CD4-positive, alpha-beta memory T cell (primary cell): ENCODE results near the gene MEIS3. TPM values are rescaled to one million over a fixed set of nuclear protein-coding genes. Genes with fewer than 3 reads are reported as not detected.
"Not testable (repeated sequence)": the region's sequence is repeated elsewhere in the genome, so short reads cannot be mapped to it uniquely, and the experiment has no call there.

Experiments used
- CTCF ChIA-PET: fragments of 350-600 bp; sonication (Branson Sonifier 250); formaldehyde crosslinking; loops from one replicate; lab custom pipeline; 2021; ENCODE audit warnings: inconsistent platforms; ENCODE audit not compliant: partially characterized antibody; lab: Charles Lee
- POLR2A ChIA-PET: fragments of 350-600 bp; sonication (Branson Sonifier 250); formaldehyde crosslinking; loops from one replicate; lab custom pipeline; 2021; ENCODE audit not compliant: partially characterized antibody; lab: Charles Lee
- DNase-seq, 5 donors: peaks; one replicate each; pipeline versions ENCODE4 v3.0.0 to v3.0.0-alpha.2; 2020 to 2022; ENCODE audit warnings: mixed read lengths in 1 of 5
- H3K27ac ChIP-seq: one replicate; pipeline ENCODE4 v1.7.0; 2013; ENCODE audit warnings: low read depth, low read length
- H3K27me3 ChIP-seq: 2 replicates; pipeline ENCODE4 v1.7.0; 2013; ENCODE audit warnings: mild to moderate bottlenecking, low read length, moderate library complexity; ENCODE audit not compliant: insufficient read depth
- H3K36me3 ChIP-seq: 2 replicates; pipeline ENCODE4 v1.7.0; 2013; ENCODE audit warnings: mild to moderate bottlenecking, low read length, moderate library complexity; ENCODE audit not compliant: insufficient read depth
- H3K4me1 ChIP-seq: 2 replicates; pipeline ENCODE4 v1.7.0; 2013; ENCODE audit warnings: mild to moderate bottlenecking, low read length, moderate library complexity; ENCODE audit not compliant: insufficient read depth
- H3K4me3 ChIP-seq, 2 donors: one replicate each; pipeline ENCODE4 v1.7.0; 2013; ENCODE audit warnings: low read length in 2 of 2, mild to moderate bottlenecking in 1 of 2
- H3K9me3 ChIP-seq, 2 donors: one replicate each; pipeline ENCODE4 v1.7.0; 2013; ENCODE audit warnings: low read length in 2 of 2, control low read depth in 1 of 2; ENCODE audit not compliant: control insufficient read depth in 1 of 2
- H3K27ac Mint-ChIP-seq, 7 donors: one replicate each; pipeline ENCODE4 v1.8.0; 2020 to 2021; ENCODE audit warnings: mixed read lengths in 7 of 7, mild to moderate bottlenecking in 6 of 7, inconsistent platforms in 3 of 7, moderate library complexity in 3 of 7
- H3K27me3 Mint-ChIP-seq, 2 donors: one replicate each; pipeline ENCODE4 v1.8.0; 2020 to 2021; ENCODE audit warnings: mixed read lengths in 2 of 2
- H3K36me3 Mint-ChIP-seq, 2 donors: one replicate each; pipeline ENCODE4 v1.8.0; 2020 to 2021; ENCODE audit warnings: mixed read lengths in 2 of 2, inconsistent platforms in 1 of 2, mild to moderate bottlenecking in 1 of 2
- H3K4me1 Mint-ChIP-seq, 4 donors: one replicate each; pipeline ENCODE4 v1.8.0; 2020 to 2021; ENCODE audit warnings: mixed read lengths in 4 of 4, mild to moderate bottlenecking in 1 of 4
- H3K4me3 Mint-ChIP-seq, 8 donors: one replicate each; pipeline ENCODE4 v1.8.0; 2020 to 2021; ENCODE audit warnings: mixed read lengths in 8 of 8, mild to moderate bottlenecking in 7 of 8, moderate library complexity in 6 of 8, inconsistent platforms in 3 of 8
- H3K9me3 Mint-ChIP-seq, 8 donors: one replicate each; pipeline ENCODE4 v1.8.0; 2020 to 2021; ENCODE audit warnings: mixed read lengths in 8 of 8, mild to moderate bottlenecking in 5 of 8, inconsistent platforms in 3 of 8, moderate library complexity in 1 of 8
- intact Hi-C: fragments of 100-400 bp; cut with micrococcal nuclease; formaldehyde crosslinking; loops from one replicate; pipeline ENCODE4 v1.15.1; 2023
- polyA plus RNA-seq, 2 donors: library from polyadenylated mRNA; unstranded; fragments of 300-500 nt; fragmentation: Illumina TruSeq; gene quantifications; one replicate each; pipeline ENCODE4 v1.2.3, GENCODE V29; 2021
- total RNA-seq, 2 experiments: library from RNA; stranded (reverse); gene quantifications; one replicate each; pipeline ENCODE4 v1.2.3, GENCODE V29; 2021

The MEIS3 gene
- total and polyA plus RNA-seq, 4 experiments from 2014 or later = 0.35 to 0.71 TPM; not detected in 2

DNA sequence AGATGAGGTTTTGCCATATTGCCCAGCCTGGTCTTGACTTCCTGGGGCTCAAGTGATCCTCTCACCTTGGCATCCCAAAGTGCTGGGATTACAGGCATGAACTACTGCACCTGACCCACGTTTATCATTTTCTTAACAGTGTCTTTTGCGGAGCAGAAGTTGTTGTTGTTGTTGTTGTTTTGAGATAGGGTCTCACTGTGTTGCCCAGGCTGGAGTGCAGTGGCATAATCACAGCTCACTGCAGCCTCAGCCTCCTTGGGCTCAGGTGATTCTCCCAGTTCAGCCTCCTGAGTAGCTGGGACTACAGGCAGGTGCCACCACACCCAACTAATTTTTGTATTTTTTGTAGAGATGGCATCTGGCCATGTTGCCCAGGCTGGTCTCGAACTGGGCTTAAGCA, 31.7 kb downstream of the MEIS3 start:
- POLR2A ChIA-PET, H3K9me3 ChIP-seq, H3K4me3 ChIP-seq, intact Hi-C loops, H3K4me1 Mint-ChIP-seq, H3K27me3 ChIP-seq, H3K4me1 ChIP-seq, H3K27ac ChIP-seq, H3K36me3 ChIP-seq, H3K27me3 Mint-ChIP-seq, H3K4me3 Mint-ChIP-seq, H3K27ac Mint-ChIP-seq, H3K36me3 Mint-ChIP-seq, H3K9me3 Mint-ChIP-seq, DNase-seq: not testable (repeated sequence)
- CTCF ChIA-PET = interaction anchor here (1.8 to 5.3 kb wide), 2 partner anchors 42 to 91 kb away, joined by 3 to 96 read pairs; no protein-coding TSS in a partner anchor

DNA sequence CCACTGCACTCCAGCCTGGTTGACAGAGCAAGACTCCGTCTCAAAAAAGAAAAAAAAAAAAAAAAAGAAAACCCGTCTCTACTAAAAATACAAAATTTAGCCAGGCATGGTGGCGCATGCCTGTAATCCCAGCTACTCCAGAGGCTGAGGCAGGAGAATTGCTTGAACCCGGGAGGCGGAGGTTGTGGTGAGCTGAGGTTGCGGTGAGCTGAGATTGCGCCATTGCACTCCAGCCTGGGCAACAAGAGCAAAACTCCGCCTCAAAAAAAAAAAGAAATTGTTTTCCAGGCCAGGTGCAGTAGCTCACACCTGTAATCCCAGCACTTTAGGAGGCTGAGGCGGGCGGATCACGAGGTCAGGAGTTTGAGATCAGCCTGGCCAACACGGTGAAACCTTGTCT, 32.7 kb downstream of the MEIS3 start:
- H3K4me3 Mint-ChIP-seq, H3K27me3 Mint-ChIP-seq, H3K4me3 ChIP-seq, H3K36me3 Mint-ChIP-seq, H3K27ac Mint-ChIP-seq, POLR2A ChIA-PET, DNase-seq, H3K4me1 ChIP-seq, H3K36me3 ChIP-seq, H3K9me3 ChIP-seq, intact Hi-C loops, H3K27me3 ChIP-seq, H3K27ac ChIP-seq, H3K9me3 Mint-ChIP-seq: not testable (repeated sequence)
- CTCF ChIA-PET = interaction anchor here (0.7 kb wide), 1 partner anchor 81 kb away, joined by 3 read pairs; no protein-coding TSS in a partner anchor
- peaks cover 10 to 15% (median 12%) of the 10 kb centered on the region in 4 donors for H3K4me1 Mint-ChIP-seq

DNA sequence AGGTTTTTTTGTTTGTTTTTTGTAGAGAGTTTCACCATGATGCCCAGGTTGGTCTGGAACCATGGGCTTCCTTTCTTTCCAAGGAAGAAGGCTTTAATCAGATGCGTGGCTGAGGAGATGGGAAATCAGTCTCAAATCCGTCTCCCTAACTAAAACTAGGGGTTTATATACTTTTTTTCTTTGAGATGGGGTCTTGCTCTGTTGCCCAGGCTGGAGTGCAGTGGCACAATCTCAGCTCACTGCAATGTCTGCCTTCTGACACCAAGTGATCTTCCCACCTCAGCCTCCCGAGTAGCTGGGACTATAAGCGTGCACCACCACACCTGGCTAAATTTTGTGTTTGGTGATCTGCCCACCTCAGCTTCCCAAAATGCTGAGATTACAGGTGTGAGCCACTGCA, 34.8 kb downstream of the MEIS3 start:
- H3K9me3 Mint-ChIP-seq, DNase-seq, H3K4me3 ChIP-seq, H3K27ac Mint-ChIP-seq, H3K4me3 Mint-ChIP-seq, H3K27ac ChIP-seq, intact Hi-C loops, H3K27me3 Mint-ChIP-seq, POLR2A ChIA-PET, H3K27me3 ChIP-seq, H3K9me3 ChIP-seq, CTCF ChIA-PET: not testable (repeated sequence)
- Histone ChIP-seq H3K4me1 (peaks cover 13% of the 10 kb centered on the region), H3K36me3 (peaks cover 17% of the 10 kb centered on the region)
- Mint-ChIP-seq H3K4me1 (peaks cover 10 to 25% (median 14%) of the 10 kb centered on the region in 4 donors), H3K36me3 (peaks cover 8 to 24% of the 10 kb centered on the region in 2 donors)

DNA sequence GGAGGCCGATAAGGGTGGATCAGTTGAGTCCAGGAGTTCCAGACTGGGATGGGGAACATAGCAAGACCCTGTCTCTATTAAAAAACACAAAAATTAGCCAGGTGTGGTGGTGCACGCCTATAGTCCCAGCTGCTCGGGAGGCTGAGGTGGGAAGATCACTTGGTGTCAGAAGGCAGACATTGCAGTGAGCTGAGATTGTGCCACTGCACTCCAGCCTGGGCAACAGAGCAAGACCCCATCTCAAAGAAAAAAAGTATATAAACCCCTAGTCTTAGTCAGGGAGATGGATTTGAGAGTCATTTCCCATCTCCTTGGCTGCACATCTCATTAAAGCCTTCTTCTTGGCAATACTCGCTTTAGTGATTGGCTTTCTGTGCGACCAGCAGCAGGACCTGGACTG, 35.4 kb downstream of the MEIS3 start:
- POLR2A ChIA-PET = not testable (repeated sequence)
- CTCF ChIA-PET = interaction anchor here (1.0 kb wide), 1 partner anchor 7 kb away, joined by 3 read pairs; no protein-coding TSS in a partner anchor

DNA sequence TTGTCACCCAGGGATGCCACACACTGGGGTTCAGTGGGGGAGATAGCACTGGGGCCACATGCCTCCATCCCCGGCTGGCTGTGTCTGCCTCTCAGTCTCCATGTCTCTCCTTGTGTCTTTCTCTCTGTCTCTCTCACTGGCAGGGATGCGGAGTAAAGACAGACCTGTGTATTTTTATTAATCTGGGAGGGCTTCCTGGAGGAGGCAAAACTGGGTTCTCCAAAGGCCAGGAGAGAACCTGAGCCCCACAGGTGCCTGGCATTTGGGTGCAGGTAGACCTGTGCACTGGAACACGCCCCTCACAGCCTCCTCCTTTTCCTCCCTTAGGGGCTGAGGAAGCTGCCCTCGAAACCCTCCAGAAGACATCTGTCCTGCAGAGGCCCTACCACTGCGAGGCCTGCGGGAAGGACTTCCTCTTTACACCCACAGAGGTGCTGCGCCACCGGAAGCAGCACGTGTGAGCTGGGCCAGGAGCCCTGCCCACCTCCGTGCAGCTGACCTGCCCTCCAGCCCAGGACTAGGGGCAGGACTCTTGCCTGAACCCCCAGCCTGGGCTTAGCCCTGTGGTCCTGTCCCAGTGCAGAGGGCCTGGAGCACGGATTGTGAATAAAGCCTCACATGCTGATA, 37.6 kb downstream of the MEIS3 start:
- POLR2A ChIA-PET = interaction anchor here (1.6 kb wide), 1 partner anchor 10 kb away, joined by 5 read pairs; no protein-coding TSS in a partner anchor
- CTCF ChIA-PET = interaction anchor here (1.3 kb wide), 1 partner anchor 33 kb away, joined by 4 read pairs; the partner anchor contains the start of gene DHX34
- Mint-ChIP-seq H3K4me1 (peaks cover 10 to 25% (median 14%) of the 10 kb centered on the region in 4 donors), H3K36me3 (peaks cover 18 to 33% of the 10 kb centered on the region in 2 donors), H3K27me3 (no peaks in the 10 kb centered on the region), H3K27ac (peak overlapping the region; percentile 35 to 93 (median 72)), H3K4me3 (no peak overlapping the region), H3K9me3 (no peaks in the 10 kb centered on the region)
- Histone ChIP-seq H3K36me3 (peaks cover 22% of the 10 kb centered on the region), H3K27me3 (no peaks in the 10 kb centered on the region), H3K9me3 (no peaks in the 10 kb centered on the region), H3K27ac (no peak overlapping the region), H3K4me3 (no peak overlapping the region), H3K4me1 (peaks cover 13% of the 10 kb centered on the region)
- intact Hi-C loops = no loop called here
- DNase-seq = peak in 2 of 5 donors; percentile 12 to 21

More for the DNA sequence above, 35.4 kb downstream of the MEIS3 start:
- H3K27ac ChIP-seq, H3K27me3 Mint-ChIP-seq, H3K4me3 Mint-ChIP-seq, H3K9me3 ChIP-seq, intact Hi-C loops, H3K27me3 ChIP-seq, DNase-seq, H3K9me3 Mint-ChIP-seq, H3K4me3 ChIP-seq, H3K27ac Mint-ChIP-seq: not testable (repeated sequence)
- Histone ChIP-seq H3K36me3 (peaks cover 21% of the 10 kb centered on the region), H3K4me1 (peaks cover 13% of the 10 kb centered on the region)
- Mint-ChIP-seq H3K36me3 (peaks cover 12 to 24% of the 10 kb centered on the region in 2 donors), H3K4me1 (peaks cover 10 to 25% (median 14%) of the 10 kb centered on the region in 4 donors)

DNA sequence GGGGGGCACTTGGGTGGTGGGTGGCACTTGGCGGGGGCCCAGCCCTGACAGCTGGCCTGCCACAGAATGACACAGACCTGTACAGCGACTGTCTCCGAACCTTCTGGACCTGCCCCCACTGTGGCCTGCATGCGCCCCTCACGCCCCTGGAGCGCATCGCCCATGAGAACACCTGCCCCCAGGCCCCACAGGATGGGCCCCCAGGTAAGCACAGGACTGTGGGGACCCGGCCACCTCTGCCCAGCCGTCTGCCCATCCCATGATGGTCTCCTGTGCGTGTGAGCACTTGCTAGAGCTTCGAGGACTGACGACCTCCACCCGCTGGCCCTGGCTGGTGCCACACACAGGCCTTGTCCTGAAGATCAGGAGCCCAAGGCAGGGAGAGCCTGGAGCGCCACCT, 38.2 kb downstream of the MEIS3 start:
- H3K36me3 Mint-ChIP-seq = peaks cover 20 to 38% of the 10 kb centered on the region in 2 donors

DNA sequence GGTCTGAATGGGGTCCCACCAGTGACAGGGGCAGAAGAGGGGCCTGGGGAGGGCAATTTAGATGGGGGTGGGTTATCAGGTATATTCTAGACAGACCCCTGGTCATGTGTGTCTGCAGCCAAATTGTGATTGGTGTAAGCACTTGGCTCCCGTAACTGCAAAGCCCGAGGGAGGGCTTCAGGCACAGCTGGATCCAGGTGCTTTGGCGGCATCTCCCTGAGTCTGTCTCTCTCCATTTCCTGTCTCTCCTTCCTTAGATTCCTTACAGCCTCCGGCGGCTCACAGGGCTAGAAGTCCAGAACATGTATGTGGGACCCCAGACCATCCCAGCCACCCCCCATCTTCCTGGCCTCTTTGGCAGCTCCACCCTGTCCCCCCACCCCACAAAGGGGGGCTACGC, 38.8 kb downstream of the MEIS3 start:
- Histone ChIP-seq H3K9me3 (no peaks in the 10 kb centered on the region), H3K36me3 (peaks cover 34% of the 10 kb centered on the region), H3K4me3 (no peak overlapping the region), H3K27me3 (no peaks in the 10 kb centered on the region), H3K4me1 (peaks cover 13% of the 10 kb centered on the region), H3K27ac (no peak overlapping the region)
- Mint-ChIP-seq H3K27me3 (no peaks in the 10 kb centered on the region), H3K4me1 (peaks cover 10 to 25% (median 14%) of the 10 kb centered on the region in 4 donors), H3K4me3 (no peak overlapping the region), H3K36me3 (peaks cover 22 to 42% of the 10 kb centered on the region in 2 donors), H3K27ac (peak overlapping the region in 4 of 7 donors; percentile 13 to 52 (median 33)), H3K9me3 (no peaks in the 10 kb centered on the region)
- POLR2A ChIA-PET = no interaction called here
- intact Hi-C loops = no loop called here
- DNase-seq = no peak
- CTCF ChIA-PET = interaction anchor here (0.6 kb wide), 1 partner anchor 74 kb away, joined by 3 read pairs; no protein-coding TSS in a partner anchor

More for the DNA sequence above, 38.2 kb downstream of the MEIS3 start:
- Histone ChIP-seq H3K4me1 (peaks cover 13% of the 10 kb centered on the region), H3K27ac (no peak overlapping the region), H3K4me3 (no peak overlapping the region), H3K9me3 (no peaks in the 10 kb centered on the region), H3K36me3 (peaks cover 28% of the 10 kb centered on the region), H3K27me3 (no peaks in the 10 kb centered on the region)
- H3K9me3 Mint-ChIP-seq = no peaks in the 10 kb centered on the region
- H3K27me3 Mint-ChIP-seq = no peaks in the 10 kb centered on the region
- peak overlapping the region in 2 of 7 donors; percentile 72 to 91 for H3K27ac Mint-ChIP-seq
- no peak for DNase-seq
- no peak overlapping the region for H3K4me3 Mint-ChIP-seq
- POLR2A ChIA-PET = no interaction called here
- CTCF ChIA-PET = interaction anchor here (0.6 to 1.3 kb wide), 2 partner anchors 32 to 75 kb away, joined by 3 to 4 read pairs; partner anchors contain the start of gene DHX34
- intact Hi-C loops = no loop called here
- H3K4me1 Mint-ChIP-seq = peaks cover 10 to 25% (median 14%) of the 10 kb centered on the region in 4 donors
